ENCODE measurements around the gene INSL3. TPM values are rescaled to one million over a fixed set of nuclear protein-coding genes. Genes with fewer than 3 reads are reported as not detected.
A peak's percentile ranks its signal among the peaks of the same experiment; 100 is the strongest.

INSL3 gene
- total and polyA plus RNA-seq, 2 of the 13 experiments (the other 11 are each of a cell fraction or from before 2014, with no cell fraction given), result 0.30 TPM; not detected in 1

- TF ChIP-seq ATF4 (CRISPR knock-in tag; IDR thresholded peaks at IDR 0.05) (no peak), KDM5A (IDR thresholded peaks at IDR 0.05; ENCODE audit: borderline replicate concordance, low read length) (no peak), SKI (IDR thresholded peaks at IDR 0.05; ENCODE audit: partially characterized antibody) (no peak), ZNF839 (CRISPR knock-in tag; IDR thresholded peaks at IDR 0.05; ENCODE audit: borderline replicate concordance) (0 out of 2 replicates have a peak, but pooled peaks have one; percentile 49), ZNF136 (CRISPR knock-in tag; IDR thresholded peaks at IDR 0.05; ENCODE audit: low read depth) (no peak), ZNF564 (CRISPR knock-in tag; IDR thresholded peaks at IDR 0.05) (no peak), RXRB (CRISPR knock-in tag; IDR thresholded peaks at IDR 0.05; ENCODE audit: borderline replicate concordance) (0 out of 2 replicates have a peak, but pooled peaks have one; percentile 18), ZNF326 (CRISPR knock-in tag; IDR thresholded peaks at IDR 0.05; ENCODE audit: borderline replicate concordance) (peak; percentile 84; the same call in 1 of the 2 replicates), ARNT (IDR thresholded peaks at IDR 0.05) (no peak), ZNF589 (CRISPR knock-in tag; conservative IDR thresholded peaks at IDR 0.05) (no peak), ELF4 (CRISPR knock-in tag; IDR thresholded peaks at IDR 0.05; ENCODE audit: borderline replicate concordance) (no peak), CBX5 (CRISPR knock-in tag; IDR thresholded peaks at IDR 0.05; ENCODE audit: borderline replicate concordance) (no peak), RBAK (CRISPR knock-in tag; IDR thresholded peaks at IDR 0.05) (no peak), ZNF331 (CRISPR knock-in tag; IDR thresholded peaks at IDR 0.05) (no peak), SP4 (CRISPR knock-in tag; IDR thresholded peaks at IDR 0.05) (no peak), HMG20B (CRISPR knock-in tag; conservative IDR thresholded peaks at IDR 0.05) (no peak), STAT5B (CRISPR knock-in tag; IDR thresholded peaks at IDR 0.05) (no peak)
- TF ChIP-seq, protein P1, sequence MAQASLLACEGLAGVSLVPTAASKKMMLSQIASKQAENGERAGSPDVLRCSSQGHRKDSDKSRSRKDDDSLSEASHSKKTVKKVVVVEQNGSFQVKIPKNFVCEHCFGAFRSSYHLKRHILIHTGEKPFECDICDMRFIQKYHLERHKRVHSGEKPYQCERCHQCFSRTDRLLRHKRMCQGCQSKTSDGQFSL (CRISPR knock-in tag; IDR thresholded peaks at IDR 0.05), result no peak; the same call in 1 of the 2 replicates
- TF ChIP-seq, protein P2, sequence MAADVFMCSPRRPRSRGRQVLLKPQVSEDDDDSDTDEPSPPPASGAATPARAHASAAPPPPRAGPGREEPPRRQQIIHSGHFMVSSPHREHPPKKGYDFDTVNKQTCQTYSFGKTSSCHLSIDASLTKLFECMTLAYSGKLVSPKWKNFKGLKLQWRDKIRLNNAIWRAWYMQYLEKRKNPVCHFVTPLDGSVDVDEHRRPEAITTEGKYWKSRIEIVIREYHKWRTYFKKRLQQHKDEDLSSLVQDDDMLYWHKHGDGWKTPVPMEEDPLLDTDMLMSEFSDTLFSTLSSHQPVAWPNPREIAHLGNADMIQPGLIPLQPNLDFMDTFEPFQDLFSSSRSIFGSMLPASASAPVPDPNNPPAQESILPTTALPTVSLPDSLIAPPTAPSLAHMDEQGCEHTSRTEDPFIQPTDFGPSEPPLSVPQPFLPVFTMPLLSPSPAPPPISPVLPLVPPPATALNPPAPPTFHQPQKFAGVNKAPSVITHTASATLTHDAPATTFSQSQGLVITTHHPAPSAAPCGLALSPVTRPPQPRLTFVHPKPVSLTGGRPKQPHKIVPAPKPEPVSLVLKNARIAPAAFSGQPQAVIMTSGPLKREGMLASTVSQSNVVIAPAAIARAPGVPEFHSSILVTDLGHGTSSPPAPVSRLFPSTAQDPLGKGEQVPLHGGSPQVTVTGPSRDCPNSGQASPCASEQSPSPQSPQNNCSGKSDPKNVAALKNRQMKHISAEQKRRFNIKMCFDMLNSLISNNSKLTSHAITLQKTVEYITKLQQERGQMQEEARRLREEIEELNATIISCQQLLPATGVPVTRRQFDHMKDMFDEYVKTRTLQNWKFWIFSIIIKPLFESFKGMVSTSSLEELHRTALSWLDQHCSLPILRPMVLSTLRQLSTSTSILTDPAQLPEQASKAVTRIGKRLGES (CRISPR knock-in tag; IDR thresholded peaks at IDR 0.05; ENCODE audit: borderline replicate concordance), result no peak
- TF ChIP-seq, protein P3, sequence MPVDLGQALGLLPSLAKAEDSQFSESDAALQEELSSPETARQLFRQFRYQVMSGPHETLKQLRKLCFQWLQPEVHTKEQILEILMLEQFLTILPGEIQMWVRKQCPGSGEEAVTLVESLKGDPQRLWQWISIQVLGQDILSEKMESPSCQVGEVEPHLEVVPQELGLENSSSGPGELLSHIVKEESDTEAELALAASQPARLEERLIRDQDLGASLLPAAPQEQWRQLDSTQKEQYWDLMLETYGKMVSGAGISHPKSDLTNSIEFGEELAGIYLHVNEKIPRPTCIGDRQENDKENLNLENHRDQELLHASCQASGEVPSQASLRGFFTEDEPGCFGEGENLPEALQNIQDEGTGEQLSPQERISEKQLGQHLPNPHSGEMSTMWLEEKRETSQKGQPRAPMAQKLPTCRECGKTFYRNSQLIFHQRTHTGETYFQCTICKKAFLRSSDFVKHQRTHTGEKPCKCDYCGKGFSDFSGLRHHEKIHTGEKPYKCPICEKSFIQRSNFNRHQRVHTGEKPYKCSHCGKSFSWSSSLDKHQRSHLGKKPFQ (CRISPR knock-in tag; IDR thresholded peaks at IDR 0.05; ENCODE audit: insufficient replicate concordance), result no peak
- TF ChIP-seq, protein P4, sequence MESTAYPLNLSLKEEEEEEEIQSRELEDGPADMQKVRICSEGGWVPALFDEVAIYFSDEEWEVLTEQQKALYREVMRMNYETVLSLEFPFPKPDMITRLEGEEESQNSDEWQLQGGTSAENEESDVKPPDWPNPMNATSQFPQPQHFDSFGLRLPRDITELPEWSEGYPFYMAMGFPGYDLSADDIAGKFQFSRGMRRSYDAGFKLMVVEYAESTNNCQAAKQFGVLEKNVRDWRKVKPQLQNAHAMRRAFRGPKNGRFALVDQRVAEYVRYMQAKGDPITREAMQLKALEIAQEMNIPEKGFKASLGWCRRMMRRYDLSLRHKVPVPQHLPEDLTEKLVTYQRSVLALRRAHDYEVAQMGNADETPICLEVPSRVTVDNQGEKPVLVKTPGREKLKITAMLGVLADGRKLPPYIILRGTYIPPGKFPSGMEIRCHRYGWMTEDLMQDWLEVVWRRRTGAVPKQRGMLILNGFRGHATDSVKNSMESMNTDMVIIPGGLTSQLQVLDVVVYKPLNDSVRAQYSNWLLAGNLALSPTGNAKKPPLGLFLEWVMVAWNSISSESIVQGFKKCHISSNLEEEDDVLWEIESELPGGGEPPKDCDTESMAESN (CRISPR knock-in tag; conservative IDR thresholded peaks at IDR 0.05), result no peak
Measured at GRCh38 chr19:17865364-17866311, 44.3 kb upstream of the INSL3 start (continued).
